Measurements from ENCODE around the gene RGPD4. TPM values are rescaled to one million over a fixed set of nuclear protein-coding genes. Genes with fewer than 3 reads are reported as not detected.

RGPD4 gene
- total and polyA plus RNA-seq, 2 donors (not counting 1 experiment from before 2014, with no cell fraction given) = not detected

DNA sequence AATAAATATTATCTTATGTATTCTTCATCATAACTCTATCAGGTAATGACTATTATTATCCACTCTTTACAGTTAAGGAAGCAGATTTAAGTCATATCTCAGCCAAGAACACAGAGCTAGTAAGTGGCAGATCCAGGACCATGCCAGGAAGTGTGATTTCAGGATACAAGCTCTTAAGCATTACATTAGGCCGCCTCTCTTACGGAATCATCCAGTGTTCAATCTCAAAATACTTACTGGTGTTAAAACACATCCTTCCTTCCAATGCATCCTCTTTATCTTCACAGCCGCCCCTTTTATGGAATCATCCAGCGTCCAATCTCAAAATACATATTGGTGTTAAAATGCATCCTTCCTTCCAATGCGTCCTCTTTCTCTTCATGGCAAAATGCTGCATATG, 14.7 kb upstream of the RGPD4 start:
- POLR2A ChIA-PET = no interaction called here
- TF ChIP-seq EZH2 (IDR thresholded peaks at IDR 0.05; ENCODE audit: borderline replicate concordance, insufficient read depth, low read depth, low read length, poor library complexity, severe bottlenecking) (no peak), CTCF (IDR thresholded peaks at IDR 0.05) (no peak)

GRCh38 chr2:107817378-107817777, 9.3 kb upstream of the RGPD4 start:
- peaks cover 2% of the 10 kb centered on the region for H3K9me3 Mint-ChIP-seq (ENCODE audit: insufficient read depth)
- H3K27ac Mint-ChIP-seq = no peak overlapping the region
- DNase-seq (no peak), ATAC-seq (ENCODE audit: low read depth) (no peak)
- intact Hi-C loops (cut with micrococcal nuclease) = no loop called here
- Histone ChIP-seq H3K27ac (ENCODE audit: low read length in 2 of 2) (no peak overlapping the region), H4K20me1 (ENCODE audit: control insufficient read depth, insufficient read depth, low read length, poor library complexity, severe bottlenecking) (no peaks in the 10 kb centered on the region), H3K4me1 (ENCODE audit: control insufficient read depth in 2 of 2, insufficient read depth in 2 of 2, low read length in 2 of 2) (no peaks in the 10 kb centered on the region), H3K36me3 (replicated peaks in 1 of 2; ENCODE audit: control extremely low read depth in 1 of 2, control insufficient read depth in 1 of 2, extremely low read depth in 1 of 2, insufficient read depth in 2 of 2, low read length in 1 of 2) (no peaks in the 10 kb centered on the region), H3K79me2 (ENCODE audit: control insufficient read depth, insufficient read depth, low read length) (no peaks in the 10 kb centered on the region), H3K9ac (ENCODE audit: low read length) (no peak overlapping the region), H3K4me2 (replicated peaks; ENCODE audit: low read depth, low read length, poor library complexity, severe bottlenecking) (no peak overlapping the region), H2AFZ (ENCODE audit: insufficient read depth, low read depth, low read length, poor library complexity, severe bottlenecking) (no peak overlapping the region), H3K27me3 (replicated peaks in 1 of 4; ENCODE audit: control extremely low read depth in 1 of 4, control insufficient read depth in 3 of 4, insufficient read depth in 4 of 4, low read length in 3 of 4) (no peaks in the 10 kb centered on the region), H3K4me3 (ENCODE audit: control extremely low read depth in 1 of 5, extremely low read depth in 1 of 5, insufficient read depth in 1 of 5, low read depth in 2 of 5, low read length in 4 of 5) (no peak overlapping the region), H3K9me3 (ENCODE audit: control extremely low read depth in 1 of 3, control insufficient read depth in 2 of 3, insufficient read depth in 1 of 3, low read length in 2 of 3) (no peaks in the 10 kb centered on the region)
- no peaks in the 10 kb centered on the region for H3K4me1 Mint-ChIP-seq
- H3K4me3 Mint-ChIP-seq = no peak overlapping the region
- ChIA-PET POLR2A (no interaction called here), CTCF (no interaction called here)
- WGBS (ENCODE audit: insufficient coverage) = 79% methylated on average over 3 of the region's 5 CpGs
- TF ChIP-seq CTCF (IDR thresholded peaks at IDR 0.05) (no peak), EZH2 (IDR thresholded peaks at IDR 0.05; ENCODE audit: borderline replicate concordance, insufficient read depth, low read depth, low read length, poor library complexity, severe bottlenecking) (no peak)
- H3K27me3 Mint-ChIP-seq = no peaks in the 10 kb centered on the region

More for the DNA sequence above, 14.7 kb upstream of the RGPD4 start:
- Histone ChIP-seq H3K27me3 (replicated peaks in 1 of 4; ENCODE audit: control extremely low read depth in 1 of 4, control insufficient read depth in 3 of 4, insufficient read depth in 4 of 4, low read length in 3 of 4) (no peaks in the 10 kb centered on the region), H3K79me2 (ENCODE audit: control insufficient read depth, insufficient read depth, low read length) (no peaks in the 10 kb centered on the region), H2AFZ (ENCODE audit: insufficient read depth, low read depth, low read length, poor library complexity, severe bottlenecking) (no peak overlapping the region), H3K9me3 (ENCODE audit: control extremely low read depth in 1 of 3, control insufficient read depth in 2 of 3, insufficient read depth in 1 of 3, low read length in 2 of 3) (no peaks in the 10 kb centered on the region), H3K4me3 (ENCODE audit: control extremely low read depth in 1 of 5, extremely low read depth in 1 of 5, insufficient read depth in 1 of 5, low read depth in 2 of 5, low read length in 4 of 5) (no peak overlapping the region), H3K27ac (ENCODE audit: low read length in 2 of 2) (no peak overlapping the region), H4K20me1 (ENCODE audit: control insufficient read depth, insufficient read depth, low read length, poor library complexity, severe bottlenecking) (no peaks in the 10 kb centered on the region), H3K9ac (ENCODE audit: low read length) (no peak overlapping the region), H3K36me3 (replicated peaks in 1 of 2; ENCODE audit: control extremely low read depth in 1 of 2, control insufficient read depth in 1 of 2, extremely low read depth in 1 of 2, insufficient read depth in 2 of 2, low read length in 1 of 2) (no peaks in the 10 kb centered on the region), H3K4me1 (ENCODE audit: control insufficient read depth in 2 of 2, insufficient read depth in 2 of 2, low read length in 2 of 2) (no peaks in the 10 kb centered on the region), H3K4me2 (replicated peaks; ENCODE audit: low read depth, low read length, poor library complexity, severe bottlenecking) (no peak overlapping the region)
- Mint-ChIP-seq H3K4me3 (no peak overlapping the region), H3K27ac (no peak overlapping the region), H3K27me3 (no peaks in the 10 kb centered on the region), H3K4me1 (no peaks in the 10 kb centered on the region), H3K9me3 (ENCODE audit: insufficient read depth) (no peaks in the 10 kb centered on the region)
- WGBS (ENCODE audit: insufficient coverage) = 94% methylated on average over 4 of the region's 5 CpGs
- intact Hi-C loops (cut with micrococcal nuclease) = no loop called here
- ATAC-seq (ENCODE audit: low read depth) (no peak), DNase-seq (no peak)
- CTCF ChIA-PET = no interaction called here
